ENCODE results near the gene SQSTM1.

Gene SQSTM1

DNA sequence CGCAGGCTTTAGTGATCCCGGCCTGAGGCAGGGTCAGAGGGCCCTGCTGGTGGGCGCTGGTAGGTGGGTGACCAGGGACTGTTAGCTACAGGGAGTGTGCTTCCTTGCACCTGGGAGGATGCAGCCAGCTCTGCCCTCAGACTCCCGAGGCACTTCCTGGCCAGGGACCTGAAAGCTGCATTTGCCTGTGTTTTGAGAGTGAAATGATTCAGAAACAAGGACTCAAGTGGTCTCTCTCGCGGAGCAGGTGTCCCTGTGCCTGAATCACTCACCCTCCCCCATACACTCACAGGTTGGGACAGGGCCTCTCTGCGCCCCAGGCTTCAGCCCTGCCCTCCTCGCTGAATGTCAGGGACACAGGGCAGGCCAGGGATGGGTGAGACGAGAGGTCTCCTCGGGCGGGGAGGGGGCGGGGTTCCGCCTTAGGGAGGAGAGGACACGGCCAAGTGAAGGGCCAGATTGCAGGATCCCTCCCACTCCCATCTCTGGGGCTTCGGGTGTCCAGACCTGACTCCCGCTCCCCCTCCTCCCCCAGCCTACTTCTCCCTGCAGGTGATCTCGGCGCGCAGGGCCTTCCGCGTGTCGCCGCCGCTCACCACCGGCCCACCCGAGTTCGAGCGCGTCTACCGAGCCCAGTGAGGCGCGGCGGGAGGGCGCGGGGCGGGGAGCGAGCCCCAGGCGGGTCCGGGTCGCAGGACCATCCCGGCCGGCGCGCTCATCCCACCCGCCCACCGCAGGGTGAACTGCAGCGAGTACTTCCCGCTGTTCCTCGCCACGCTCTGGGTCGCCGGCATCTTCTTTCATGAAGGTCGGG lies 25.4 kb upstream of the SQSTM1 start:
- DNase-seq, result no peak

DNA sequence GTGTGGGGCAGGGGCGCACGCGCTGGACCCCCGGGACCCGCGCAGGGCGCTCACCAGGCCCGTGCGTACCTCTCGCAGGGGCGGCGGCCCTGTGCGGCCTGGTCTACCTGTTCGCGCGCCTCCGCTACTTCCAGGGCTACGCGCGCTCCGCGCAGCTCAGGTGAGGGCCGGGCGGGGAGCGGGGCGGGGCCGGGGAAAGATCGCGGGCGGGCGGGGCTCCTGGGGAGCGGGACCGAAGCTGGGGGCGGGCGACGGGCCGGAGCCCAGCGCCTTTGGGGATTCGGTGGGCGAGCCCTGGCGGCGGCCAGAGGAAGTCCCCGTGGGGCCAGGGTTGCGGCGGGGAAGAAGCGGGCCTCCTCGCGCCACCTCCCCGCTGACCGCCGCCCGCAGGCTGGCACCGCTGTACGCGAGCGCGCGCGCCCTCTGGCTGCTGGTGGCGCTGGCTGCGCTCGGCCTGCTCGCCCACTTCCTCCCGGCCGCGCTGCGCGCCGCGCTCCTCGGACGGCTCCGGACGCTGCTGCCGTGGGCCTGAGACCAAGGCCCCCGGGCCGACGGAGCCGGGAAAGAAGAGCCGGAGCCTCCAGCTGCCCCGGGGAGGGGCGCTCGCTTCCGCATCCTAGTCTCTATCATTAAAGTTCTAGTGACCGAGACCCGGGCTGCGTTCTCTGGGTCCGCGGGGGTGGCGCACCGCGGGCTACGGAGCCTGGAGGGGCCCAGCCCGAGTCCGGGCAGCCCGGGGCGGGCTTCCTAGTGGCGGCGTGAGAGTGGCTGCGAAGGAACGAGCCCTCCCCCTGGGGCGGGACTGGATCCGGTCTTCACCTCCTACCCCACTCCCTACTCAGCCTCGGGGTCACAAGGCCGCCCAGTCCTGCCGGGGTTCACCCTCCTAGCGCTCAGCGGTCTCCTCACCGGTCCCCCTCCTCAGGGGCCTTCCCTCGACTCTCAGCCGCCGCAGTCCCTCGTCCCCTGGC lies 24.6 kb upstream of the SQSTM1 start:
- peak; percentile 88 for DNase-seq

DNA sequence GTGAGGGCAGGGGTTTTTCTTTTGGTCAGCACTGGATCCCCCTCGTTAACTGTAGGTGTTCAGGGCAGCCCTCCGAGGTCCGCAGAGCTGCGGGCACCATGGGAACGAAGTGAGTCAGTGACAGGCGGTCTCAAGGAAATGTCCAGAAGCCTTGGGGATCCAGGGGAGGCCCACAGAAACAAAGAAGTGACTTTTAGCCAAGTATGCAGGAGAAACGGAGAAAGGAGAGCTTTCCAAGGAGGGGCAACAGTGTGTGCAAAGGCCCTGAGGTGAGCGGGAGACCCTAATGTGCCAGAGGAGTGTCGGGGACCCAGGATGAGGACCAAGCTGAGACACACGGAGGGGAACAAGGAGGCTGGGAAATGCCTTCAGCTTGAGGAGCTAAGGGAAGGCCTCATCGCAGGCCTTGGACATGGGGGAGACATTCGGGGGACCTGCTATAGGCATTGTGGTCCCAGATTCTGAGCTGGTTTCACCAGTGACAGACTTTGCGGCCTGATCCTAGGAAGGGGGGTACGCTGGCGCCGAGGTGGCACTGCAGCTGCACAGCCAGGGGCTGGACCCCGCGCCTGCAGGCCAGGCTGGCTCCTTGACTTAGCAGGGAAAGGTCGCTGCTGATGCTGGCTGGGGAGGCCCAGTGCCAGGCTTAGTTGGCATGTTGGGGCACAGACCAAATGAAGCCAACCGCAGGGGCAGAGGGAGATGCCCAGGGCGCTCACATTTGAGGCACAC lies 23.7 kb upstream of the SQSTM1 start:
- no peak for DNase-seq

DNA sequence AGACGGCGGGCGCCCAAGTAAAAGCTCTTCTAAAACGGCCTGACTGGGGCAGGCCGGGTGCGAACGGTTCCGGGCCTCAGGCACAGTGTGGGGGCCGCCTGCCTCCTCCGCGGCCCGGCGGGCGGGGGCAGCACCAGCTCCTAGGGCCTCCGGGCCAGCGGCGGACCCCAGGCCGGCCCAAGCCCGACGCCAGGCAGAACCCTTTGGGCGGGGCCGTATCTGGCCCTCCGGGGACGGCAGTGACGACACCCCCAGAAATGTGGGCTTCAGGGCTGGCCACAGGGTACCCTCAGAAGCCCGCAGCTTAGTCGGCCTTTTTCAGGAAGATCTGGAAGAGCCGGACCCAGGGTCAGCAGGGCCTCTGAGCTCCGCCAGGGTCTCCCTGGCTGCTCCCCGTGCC lies 23.0 kb upstream of the SQSTM1 start:
- no peak for DNase-seq

DNA sequence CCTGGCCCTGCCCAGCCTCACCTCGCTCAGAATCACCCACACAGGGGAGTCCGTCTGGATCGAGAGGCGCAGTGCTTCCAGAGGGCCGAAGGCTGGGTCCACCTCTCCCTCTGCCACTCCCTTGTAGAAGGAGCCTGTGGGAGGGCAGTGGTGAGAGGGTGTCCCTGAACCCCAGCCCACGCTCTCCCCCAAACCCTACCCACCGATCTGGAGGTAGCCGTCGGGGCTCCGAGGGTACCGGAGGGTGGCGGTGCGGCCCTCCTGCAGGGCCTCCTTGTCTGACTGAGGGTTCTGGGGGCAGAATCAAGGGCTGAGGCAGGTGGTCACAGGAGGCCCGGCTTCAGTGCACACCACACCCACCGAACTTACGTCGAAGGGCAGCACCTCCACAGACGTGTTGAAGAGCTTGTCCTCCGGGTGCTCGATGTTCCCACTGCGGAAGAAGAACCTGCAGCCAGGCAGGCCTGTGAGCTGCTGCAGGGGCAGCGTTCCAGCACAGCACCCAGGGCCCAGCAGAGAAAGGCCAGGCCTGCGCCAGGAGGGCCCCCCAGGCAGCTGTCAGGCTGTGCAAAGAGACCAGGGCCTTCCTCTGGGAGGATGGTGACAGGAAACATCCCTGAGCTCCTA lies 22.4 kb upstream of the SQSTM1 start:
- DNase-seq, result no peak

DNA sequence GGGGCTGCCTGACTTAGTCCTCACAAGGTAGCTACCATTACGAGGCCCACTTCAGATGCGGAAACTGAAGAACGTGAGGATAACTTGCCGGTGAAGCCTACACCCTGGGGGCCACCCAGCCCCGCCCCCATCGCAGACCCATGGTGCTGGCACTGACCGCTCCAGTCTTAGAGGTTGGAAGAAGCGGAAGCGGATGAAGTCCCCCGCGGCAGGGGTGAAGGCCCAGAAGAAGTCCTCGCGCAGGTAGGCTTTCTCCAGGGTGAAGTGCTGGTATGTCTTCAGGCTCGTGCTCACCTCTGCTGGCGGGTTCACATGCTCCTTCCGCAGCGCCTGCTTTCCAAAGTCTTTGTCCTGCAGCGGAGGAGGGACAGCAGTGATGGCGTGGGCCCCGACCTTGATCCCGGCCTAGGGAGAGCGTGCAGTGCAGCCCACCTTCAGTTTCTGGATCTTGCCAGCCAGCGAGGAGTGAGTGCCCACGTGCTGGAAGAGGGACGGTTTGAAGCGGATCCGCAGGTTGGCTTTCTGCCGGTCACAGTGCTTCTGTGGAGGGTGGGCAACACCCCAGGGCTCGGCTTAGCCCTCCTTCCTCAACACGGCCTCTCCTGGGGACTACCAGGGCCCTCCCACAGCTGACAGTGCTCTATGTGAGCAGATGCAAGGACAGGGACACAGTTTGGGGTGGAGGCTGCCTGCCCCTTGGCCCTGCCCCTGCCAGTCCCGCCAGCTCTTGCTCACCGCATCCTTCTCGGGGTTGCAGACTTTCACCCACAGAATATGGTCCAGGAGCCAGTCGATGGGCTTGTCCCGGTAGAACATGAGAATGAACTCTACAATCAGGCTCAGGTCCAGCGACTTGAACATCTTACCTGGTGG lies 21.7 kb upstream of the SQSTM1 start:
- no peak for DNase-seq

DNA sequence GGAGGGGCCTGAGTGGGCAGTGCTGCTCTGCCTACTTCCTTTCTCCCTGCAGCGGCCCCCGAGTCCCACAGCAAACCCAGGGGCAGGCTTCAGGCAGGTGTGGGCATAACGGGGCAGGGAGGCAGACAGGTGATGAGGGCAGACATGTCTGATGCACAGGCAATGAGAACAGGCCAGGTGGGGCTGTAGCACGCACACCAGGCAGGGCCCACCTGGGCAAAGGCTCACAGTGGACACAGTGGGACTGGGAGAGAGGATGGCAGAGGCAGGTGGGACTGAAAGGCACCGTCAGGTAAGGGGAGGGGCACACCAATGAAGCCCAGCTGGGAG lies 21.1 kb upstream of the SQSTM1 start:
- DNase-seq, result no peak

DNA sequence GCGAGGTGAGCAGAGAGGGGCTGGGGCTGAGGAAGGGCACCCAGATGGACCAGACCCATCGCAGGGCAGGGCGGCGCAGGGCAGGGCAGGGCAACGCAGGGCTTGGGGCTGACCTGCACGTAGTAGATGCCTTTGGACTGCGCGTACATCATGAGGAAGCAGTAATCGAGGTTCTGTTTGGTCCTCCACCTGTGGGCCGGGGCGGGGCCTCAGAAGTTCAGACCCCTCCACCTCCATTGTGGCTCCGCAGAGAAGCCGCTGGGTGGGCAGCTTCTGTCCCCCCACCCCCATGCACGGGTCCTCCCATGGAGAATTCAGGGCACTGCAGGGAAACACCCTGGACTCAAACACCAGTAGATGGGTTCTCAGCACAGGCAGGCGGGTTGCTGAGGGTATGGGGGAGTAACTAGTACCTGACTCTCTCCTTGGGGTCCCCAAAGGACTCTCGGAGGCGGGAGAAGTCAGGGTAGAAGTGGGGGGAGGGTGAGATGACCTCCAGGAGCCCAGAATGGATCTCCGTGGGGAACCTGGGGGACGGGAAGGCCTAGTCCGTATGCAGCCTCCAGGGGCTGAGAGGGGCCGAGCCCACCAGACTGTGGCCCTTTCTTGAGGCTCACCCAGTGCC lies 20.5 kb upstream of the SQSTM1 start:
- no peak for DNase-seq

DNA sequence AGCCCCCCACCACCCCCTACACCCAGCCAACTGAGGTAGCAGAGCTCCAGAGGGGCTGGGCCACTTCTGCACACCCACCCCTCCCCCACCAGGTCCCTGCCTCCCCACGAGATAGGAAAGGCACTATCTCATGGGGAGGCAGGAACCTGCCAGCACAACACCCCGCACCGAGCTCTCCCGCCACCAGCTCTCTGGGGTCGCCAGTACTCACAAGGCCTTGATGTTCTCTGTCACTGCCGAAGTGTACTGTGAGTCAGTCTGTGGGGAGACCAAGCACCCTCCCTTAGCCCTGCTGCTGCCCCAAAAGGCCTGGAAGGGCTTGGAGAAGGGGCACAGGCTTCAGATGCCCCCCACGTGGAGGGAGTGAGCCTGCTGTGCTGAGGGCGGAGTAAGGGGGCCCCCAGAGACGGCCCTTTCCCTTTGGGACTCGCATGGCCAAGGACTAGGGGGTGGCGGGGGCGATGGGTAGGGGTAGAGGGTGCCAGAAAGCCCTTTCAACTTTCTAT lies 20.0 kb upstream of the SQSTM1 start:
- DNase-seq, result peak; percentile 58

DNA sequence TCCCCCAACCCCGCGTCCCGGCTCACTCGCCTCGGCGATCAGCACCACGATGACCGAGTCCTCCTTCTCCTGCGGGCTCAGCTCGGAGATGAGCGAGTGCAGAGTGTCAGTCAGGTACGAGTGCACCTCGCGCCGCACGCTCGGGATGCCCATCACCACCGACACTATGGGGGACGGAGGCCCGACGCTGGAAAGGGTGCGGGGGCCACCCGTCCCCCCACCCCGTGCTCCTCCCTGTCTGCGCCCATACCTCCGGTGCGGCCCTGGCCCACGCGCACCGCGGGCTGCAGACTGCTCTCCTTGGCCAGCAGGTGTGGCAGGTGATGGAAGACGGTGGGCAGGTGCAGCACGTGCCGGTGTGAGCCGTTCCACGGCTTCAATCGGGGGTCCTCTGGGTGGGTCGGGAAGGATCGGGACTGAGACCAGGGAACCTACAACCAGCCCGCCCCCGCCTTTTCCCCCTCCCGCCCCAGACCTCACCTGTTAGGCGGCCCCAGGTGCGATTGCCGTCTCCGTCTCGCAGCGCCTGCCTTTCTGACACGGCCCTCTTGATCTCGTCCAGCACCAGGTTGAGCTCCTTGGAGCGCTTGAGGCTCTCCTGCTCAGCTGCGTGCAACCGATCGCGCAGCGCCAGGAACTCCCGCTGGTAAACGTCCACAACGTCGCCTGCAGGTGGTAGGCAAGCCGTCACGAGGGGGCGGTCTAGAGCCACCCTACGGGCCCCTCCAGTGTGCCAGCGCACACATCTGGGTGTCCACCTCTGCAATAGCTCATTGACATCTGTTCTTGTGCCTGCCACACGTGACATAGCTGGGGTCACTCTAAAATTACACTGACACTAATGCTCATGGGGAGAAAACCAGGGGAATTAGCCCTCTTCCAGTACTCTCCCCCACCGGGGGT lies 19.1 kb upstream of the SQSTM1 start:
- peak; percentile 94 for DNase-seq

DNA sequence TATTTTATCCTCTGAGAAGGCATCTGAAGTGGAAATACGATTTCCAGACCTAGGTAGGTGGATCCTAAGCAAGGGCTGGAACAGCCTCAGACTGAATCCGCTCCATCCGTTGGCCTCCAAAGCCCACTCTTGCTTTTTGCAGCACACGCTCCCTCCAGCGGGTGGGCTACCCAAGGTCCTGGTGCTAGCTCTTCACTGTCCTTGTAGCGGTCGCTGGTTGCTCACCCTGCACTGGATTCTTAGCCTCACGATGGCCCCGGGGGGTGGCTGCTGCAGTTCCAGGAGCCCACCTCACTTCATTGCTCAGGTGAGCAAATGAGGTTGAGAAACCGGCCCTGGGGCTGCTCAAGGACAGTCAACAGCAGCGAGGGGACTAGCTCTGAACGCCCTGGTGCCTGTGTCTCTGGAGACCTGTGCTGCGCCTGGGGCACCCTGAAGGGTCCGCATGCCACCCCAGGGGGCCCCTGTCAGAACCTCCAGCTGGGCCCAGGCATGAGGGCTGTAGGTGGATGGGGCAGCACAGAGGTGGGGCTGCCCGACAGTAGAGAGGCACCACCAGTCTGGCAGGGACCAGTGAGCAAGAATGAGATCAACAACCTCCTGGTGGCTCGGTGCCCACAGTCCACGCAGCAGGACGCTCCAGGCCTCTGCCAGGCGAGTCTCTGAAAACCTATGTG lies 18.4 kb upstream of the SQSTM1 start:
- DNase-seq, result peak; percentile 60

DNA sequence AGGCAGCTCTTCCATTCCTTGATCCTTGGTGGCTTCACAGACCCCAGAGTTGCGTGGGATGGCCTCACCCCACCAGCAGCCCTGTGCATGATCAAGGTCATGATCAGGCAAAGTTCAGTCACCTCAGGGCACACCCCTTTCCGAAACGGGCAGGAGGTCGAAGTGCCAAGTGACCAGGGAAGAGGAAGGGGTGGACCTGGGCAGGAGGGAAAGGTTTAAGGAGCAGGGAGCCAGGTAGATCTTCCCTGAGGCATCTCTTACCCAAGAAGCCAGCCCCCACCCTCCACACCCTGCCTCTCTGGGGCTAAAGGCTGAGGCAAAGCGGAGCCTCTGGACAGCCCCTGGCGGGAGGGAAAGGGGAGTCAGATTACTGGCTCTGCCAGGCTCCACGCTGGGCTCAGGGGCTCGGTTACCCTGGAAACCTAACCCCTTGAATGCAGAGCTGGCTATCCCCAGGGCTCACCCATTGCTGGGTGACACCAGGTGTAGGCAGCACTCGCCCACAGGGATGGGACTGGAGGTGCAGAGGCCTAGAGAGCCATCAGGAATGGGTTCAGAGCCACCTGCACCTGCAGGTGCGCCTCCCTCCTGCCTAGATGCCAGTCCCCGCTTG lies 17.6 kb upstream of the SQSTM1 start:
- no peak for DNase-seq

DNA sequence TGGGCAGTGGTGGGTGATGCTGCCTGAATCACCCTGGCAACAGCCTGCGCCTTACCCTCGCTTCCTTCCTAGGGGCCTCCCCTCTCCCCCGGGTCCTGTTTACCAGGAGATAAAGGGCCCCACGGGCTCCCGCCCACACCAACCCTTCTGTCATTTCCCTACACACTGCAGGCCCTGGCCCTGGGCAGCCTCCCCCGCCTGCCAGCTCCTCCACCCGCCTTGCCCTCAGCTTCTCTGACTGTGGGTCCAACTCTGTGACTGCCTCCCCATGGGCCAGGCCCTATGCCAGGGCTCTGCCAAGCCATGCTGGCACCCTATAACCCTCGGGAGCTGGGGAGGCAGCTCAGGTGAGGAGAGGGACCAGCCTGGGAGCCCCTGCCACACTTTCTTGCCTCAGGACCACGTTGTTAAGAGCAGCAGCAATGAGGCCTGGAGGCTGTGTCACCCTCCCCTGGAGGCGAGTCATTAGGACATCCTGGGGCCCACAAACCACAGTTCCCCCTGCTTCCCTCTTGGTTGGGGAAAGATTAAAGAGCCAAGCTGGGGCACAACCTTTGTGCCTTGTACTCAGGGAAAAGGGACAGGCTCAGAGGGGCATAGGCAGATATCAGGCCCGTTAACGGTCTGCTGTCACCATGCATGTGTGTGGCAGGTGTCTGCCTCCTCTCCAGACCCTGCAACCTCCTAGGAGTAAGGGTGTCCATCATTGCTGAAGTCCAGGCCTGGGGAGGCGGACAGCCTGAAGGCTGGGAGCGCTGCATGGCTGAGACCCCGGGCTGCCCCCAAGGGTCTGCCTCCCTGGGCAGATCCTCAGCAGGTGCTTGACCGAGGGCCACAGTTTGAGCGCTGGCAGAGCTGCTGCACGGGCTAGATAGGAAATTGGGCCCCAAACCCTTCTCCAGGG lies 16.8 kb upstream of the SQSTM1 start:
- DNase-seq, result peak; percentile 80

DNA sequence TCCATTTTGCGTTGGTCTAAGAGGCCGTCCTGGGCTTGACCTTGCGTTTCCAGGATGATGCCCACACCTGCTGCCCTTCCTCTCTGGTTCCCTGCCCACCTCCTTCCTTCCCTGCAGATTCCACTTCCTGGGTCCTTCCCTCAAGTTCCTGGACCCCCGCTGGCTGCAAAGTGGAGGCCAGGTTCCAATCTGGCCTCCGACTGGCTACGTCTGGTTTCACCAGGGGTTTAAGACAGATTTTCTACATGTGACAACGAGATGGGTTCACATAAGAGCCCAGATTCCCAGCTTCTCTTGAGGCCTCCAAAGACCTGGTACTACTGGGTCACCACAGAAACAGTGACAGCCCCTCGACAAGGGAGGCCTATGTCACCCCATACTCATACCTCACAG lies 16.2 kb upstream of the SQSTM1 start:
- DNase-seq, result no peak

DNA sequence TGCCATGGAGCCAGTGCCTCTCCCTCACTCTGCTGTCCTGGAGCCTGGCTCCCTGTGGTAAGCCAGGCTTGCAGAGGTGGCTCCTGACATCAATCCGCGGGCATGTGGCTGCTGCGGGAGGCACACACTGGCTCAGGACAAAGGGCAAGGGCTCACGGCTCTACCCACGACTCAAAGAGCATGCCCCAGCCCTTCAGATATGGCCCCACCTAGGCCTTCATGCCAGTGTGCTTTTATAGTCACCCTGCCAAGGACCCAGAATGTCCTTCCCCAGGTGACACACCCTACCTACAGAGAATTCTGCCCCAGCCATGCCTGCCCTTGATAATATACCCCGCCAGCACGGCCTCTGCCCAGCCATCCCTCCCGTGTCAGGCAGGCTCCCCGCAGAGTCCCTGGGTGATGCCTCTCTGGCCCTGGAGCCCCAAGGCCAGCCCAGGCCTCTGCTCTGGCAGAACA lies 15.6 kb upstream of the SQSTM1 start:
- DNase-seq, result peak; percentile 63

DNA sequence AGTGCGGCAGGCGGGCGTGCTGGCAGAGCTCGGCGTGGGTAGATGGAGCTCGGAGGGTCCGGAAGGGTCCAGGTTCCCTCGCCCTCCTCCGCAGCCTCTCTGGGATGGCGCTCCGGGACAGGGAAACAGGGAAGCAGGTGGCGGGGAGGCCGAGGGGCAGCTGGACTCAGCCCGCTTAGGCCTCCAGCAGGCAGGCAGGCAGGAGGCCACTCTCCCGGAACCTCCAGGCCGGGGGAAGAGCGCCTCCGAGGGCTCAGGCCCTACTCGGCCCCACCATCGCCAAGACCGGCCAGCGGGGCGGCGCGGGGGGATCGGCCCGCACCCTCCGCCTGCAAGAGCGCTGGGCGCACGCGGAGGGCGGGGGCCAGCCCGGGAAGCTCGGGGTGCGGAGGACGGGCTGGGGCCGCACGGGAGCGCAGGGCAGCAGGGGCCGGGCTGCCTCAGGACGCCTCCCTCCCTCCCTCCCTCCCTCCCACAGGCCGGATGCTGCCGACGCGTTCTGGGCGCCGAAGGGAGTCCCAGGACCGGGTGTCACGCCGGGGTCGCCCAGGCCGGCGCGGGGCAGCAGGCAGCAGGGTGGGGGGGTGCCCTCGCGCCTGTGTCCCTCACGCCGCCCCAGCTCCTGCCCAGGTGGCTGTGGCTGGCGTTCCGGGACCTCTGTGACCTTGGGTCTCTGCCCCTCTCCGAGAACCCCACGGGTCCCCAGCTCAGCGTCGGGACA lies 15.0 kb upstream of the SQSTM1 start:
- DNase-seq, result no peak

All from activated effector memory CD4-positive, alpha-beta T cell treated with anti-CD3 and anti-CD28 coated beads, Interleukin-2, amount 50 U/mL, for 16 hours (primary cell).